Neural progenitor cell (in vitro differentiated cells): ENCODE measurements around the gene IRX1. TPM values are rescaled to one million over a fixed set of nuclear protein-coding genes. Genes with fewer than 3 reads are reported as not detected.

ENCODE experiments used
- DNase-seq: peaks from one replicate; pipeline ENCODE4 v3.0.0-alpha.2; 2016; ENCODE audit warnings: low spot score
- H2AFZ ChIP-seq: fragments of 200-600 bp; sonication (generic); replicated peaks from 2 replicates; pipeline ENCODE4 v1.6.1; 2016; ENCODE audit warnings: antibody characterized with exemption
- H3F3A ChIP-seq: fragments of 200-600 bp; sonication (generic); 2 replicates; pipeline ENCODE4 v1.6.1; 2016; ENCODE audit warnings: antibody characterized with exemption, low read depth
- H3K27ac ChIP-seq: fragments of 200-600 bp; sonication (generic); 2 replicates; pipeline ENCODE4 v1.5.1; 2016; ENCODE audit warnings: mild to moderate bottlenecking
- H3K27me3 ChIP-seq: fragments of 200-600 bp; sonication (generic); 2 replicates; pipeline ENCODE4 v1.6.1; 2016; ENCODE audit warnings: mild to moderate bottlenecking, moderate library complexity
- H3K36me3 ChIP-seq: fragments of 200-600 bp; sonication (generic); 2 replicates; pipeline ENCODE4 v1.5.1; 2016
- H3K4me1 ChIP-seq: fragments of 200-600 bp; sonication (generic); 2 replicates; pipeline ENCODE4 v1.6.1; 2016; ENCODE audit warnings: mixed run types
- H3K4me2 ChIP-seq: fragments of 200-600 bp; sonication (generic); 2 replicates; pipeline ENCODE4 v1.6.1; 2016
- H3K4me3 ChIP-seq: fragments of 200-600 bp; sonication (generic); 2 replicates; pipeline ENCODE4 v1.5.1; 2016
- H3K79me2 ChIP-seq: fragments of 200-600 bp; sonication (generic); 2 replicates; pipeline ENCODE4 v1.6.1; 2016; ENCODE audit warnings: low read depth
- H3K9ac ChIP-seq: fragments of 200-600 bp; sonication (generic); 2 replicates; pipeline ENCODE4 v1.6.1; 2016
- H3K9me3 ChIP-seq: fragments of 200-600 bp; sonication (generic); 2 replicates; pipeline ENCODE4 v1.5.1; 2016; ENCODE audit warnings: low read depth
- H4K20me1 ChIP-seq: fragments of 200-600 bp; sonication (generic); 2 replicates; pipeline ENCODE4 v1.6.1; 2016; ENCODE audit warnings: low read depth
- H3K27ac Mint-ChIP-seq: 3 replicates; pipeline ENCODE4 v1.8.0; 2021; ENCODE audit warnings: mixed read lengths
- H3K27me3 Mint-ChIP-seq: 2 replicates; pipeline ENCODE4 v1.8.0; 2022; ENCODE audit warnings: low read depth, mild to moderate bottlenecking, inconsistent platforms, moderate library complexity, mixed read lengths; ENCODE audit not compliant: insufficient read depth
- H3K36me3 Mint-ChIP-seq: 3 replicates; pipeline ENCODE4 v1.8.0; 2021; ENCODE audit warnings: mixed read lengths
- H3K4me1 Mint-ChIP-seq: 3 replicates; pipeline ENCODE4 v1.8.0; 2021; ENCODE audit warnings: mixed read lengths
- H3K4me3 Mint-ChIP-seq: 3 replicates; pipeline ENCODE4 v1.8.0; 2021; ENCODE audit warnings: mild to moderate bottlenecking, moderate library complexity, mixed read lengths
- H3K9me3 Mint-ChIP-seq: 3 replicates; pipeline ENCODE4 v1.8.0; 2020; ENCODE audit warnings: mixed read lengths
- CTCF ChIP-seq: fragments of 200-600 bp; sonication (generic); IDR thresholded peaks from 2 replicates; pipeline ENCODE4 v1.5.1; 2017; ENCODE audit warnings: antibody characterized with exemption, mild to moderate bottlenecking
- EZH2 ChIP-seq: fragments of 200-600 bp; sonication (generic); IDR thresholded peaks from 2 replicates; pipeline ENCODE4 v1.6.1; 2017; ENCODE audit warnings: antibody characterized with exemption, mild to moderate bottlenecking, moderate library complexity
- EZH2phosphoT487 ChIP-seq: fragments of 200-600 bp; sonication (generic); IDR thresholded peaks from 2 replicates; pipeline ENCODE4 v1.6.1; 2017; ENCODE audit warnings: antibody characterized with exemption
- total RNA-seq: library from RNA; depleted of rRNA; stranded (reverse); fragments of >200 nt; gene quantifications from 2 replicates; pipeline ENCODE4 v1.2.3, GENCODE V29; 2015; ENCODE audit warnings: low replicate concordance

Gene IRX1
- total RNA-seq, 1 donor from 2014 or later, result 0.95 TPM

DNA sequence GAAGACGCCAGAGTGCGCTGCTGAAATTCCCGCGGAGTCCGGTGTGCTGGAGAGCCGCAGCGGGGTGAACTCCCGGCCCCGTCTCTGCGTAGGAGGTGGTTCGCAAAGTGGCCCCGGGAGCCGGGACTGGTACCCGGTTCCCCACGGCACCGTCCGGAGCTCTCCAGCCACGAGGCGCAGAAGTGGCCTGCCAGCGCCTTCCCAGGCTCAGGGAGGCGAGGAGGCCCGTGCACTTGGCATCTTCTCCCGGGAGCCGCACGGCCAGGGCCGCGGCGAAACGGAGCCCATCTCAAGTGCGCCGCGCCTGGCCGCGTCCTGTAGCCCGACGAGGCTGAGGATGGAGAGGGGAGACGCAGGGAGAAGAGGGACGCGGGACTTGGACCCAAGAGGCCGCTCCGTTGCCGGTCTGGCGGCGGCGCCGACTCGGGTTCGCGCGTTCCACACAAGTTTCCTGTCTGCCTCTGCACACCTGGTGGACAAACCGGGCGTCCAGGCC lies 1.1 kb upstream of the IRX1 start:
- Histone ChIP-seq H3F3A (peaks cover 53% of the 10 kb centered on the region), H3K36me3 (no peaks in the 10 kb centered on the region), H3K4me2 (peak overlapping the region; percentile 91), H3K79me2 (peaks cover 33% of the 10 kb centered on the region), H2AFZ (peak overlapping the region; percentile 7), H3K27ac (no peak overlapping the region), H3K9ac (no peak overlapping the region), H3K4me1 (peaks cover 58% of the 10 kb centered on the region), H3K27me3 (peaks cover 100% of the 10 kb centered on the region), H4K20me1 (peaks cover 80% of the 10 kb centered on the region), H3K9me3 (no peaks in the 10 kb centered on the region), H3K4me3 (peak overlapping the region; percentile 64)
- Mint-ChIP-seq H3K9me3 (no peaks in the 10 kb centered on the region), H3K4me1 (peaks cover 56% of the 10 kb centered on the region), H3K36me3 (peaks cover 3% of the 10 kb centered on the region), H3K4me3 (peak overlapping the region; percentile 77), H3K27me3 (peaks cover 74% of the 10 kb centered on the region), H3K27ac (no peak overlapping the region)
- TF ChIP-seq EZH2phosphoT487, result peak; percentile 82
- TF ChIP-seq CTCF, result peak; percentile 33
- peak; percentile 93 for TF ChIP-seq EZH2
- DNase-seq, result peak; percentile 79

GRCh38 chr5:3596261-3596825 lies 711 bp downstream of the IRX1 start:
- no peak overlapping the region for H3K27ac ChIP-seq
- H3K27me3 ChIP-seq, result peaks cover 100% of the 10 kb centered on the region
- peaks cover 69% of the 10 kb centered on the region for H3K27me3 Mint-ChIP-seq
- peak overlapping the region; percentile 91 for H3K4me2 ChIP-seq
- peak overlapping the region; percentile 64 for H3K4me3 ChIP-seq
- no peaks in the 10 kb centered on the region for H3K9me3 ChIP-seq
- H4K20me1 ChIP-seq, result peaks cover 78% of the 10 kb centered on the region
- H3K79me2 ChIP-seq, result peaks cover 42% of the 10 kb centered on the region
- H3K36me3 Mint-ChIP-seq, result peaks cover 5% of the 10 kb centered on the region
- H3K36me3 ChIP-seq, result no peaks in the 10 kb centered on the region
- peaks cover 48% of the 10 kb centered on the region for H3K4me1 ChIP-seq
- H3K4me1 Mint-ChIP-seq, result peaks cover 49% of the 10 kb centered on the region
- no peak overlapping the region for H3K27ac Mint-ChIP-seq
- H3K9ac ChIP-seq, result no peak overlapping the region
- TF ChIP-seq EZH2phosphoT487 (peak; percentile 77), CTCF (no peak), EZH2 (peak; percentile 81)
- DNase-seq, result peak; percentile 68
- H3K9me3 Mint-ChIP-seq, result no peaks in the 10 kb centered on the region
- peaks cover 48% of the 10 kb centered on the region for H3F3A ChIP-seq
- peak overlapping the region; percentile 93 for H3K4me3 Mint-ChIP-seq
- H2AFZ ChIP-seq, result peak overlapping the region; percentile 89

DNA sequence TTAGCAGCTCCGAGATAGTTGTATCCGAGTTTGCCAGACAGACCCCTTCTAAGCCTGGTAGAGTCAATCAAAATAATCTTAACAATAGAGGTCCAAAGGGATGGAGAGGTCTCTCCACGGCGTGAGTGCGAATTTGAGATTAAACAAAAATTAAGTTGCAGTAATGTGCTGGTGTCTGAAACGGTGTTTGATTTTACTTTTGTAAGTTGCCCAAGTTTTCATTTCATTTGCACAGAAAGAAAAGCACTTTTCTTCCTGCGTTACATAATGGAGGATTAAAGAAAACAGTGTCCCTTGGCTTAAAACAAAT lies 1.2 kb downstream of the IRX1 start:
- H3F3A ChIP-seq, result peaks cover 48% of the 10 kb centered on the region
- Mint-ChIP-seq H3K36me3 (peaks cover 8% of the 10 kb centered on the region), H3K27me3 (peaks cover 70% of the 10 kb centered on the region), H3K9me3 (no peaks in the 10 kb centered on the region), H3K27ac (peak overlapping the region; percentile 63), H3K4me3 (peak overlapping the region; percentile 93), H3K4me1 (peaks cover 51% of the 10 kb centered on the region)
- peaks cover 45% of the 10 kb centered on the region for H3K79me2 ChIP-seq
- no peak for DNase-seq
- H4K20me1 ChIP-seq, result peaks cover 83% of the 10 kb centered on the region
- peaks cover 48% of the 10 kb centered on the region for H3K4me1 ChIP-seq
- H3K9ac ChIP-seq, result no peak overlapping the region
- H3K27ac ChIP-seq, result no peak overlapping the region
- no peaks in the 10 kb centered on the region for H3K36me3 ChIP-seq
- H2AFZ ChIP-seq, result peak overlapping the region; percentile 89
- H3K4me3 ChIP-seq, result peak overlapping the region; percentile 64
- H3K27me3 ChIP-seq, result peaks cover 100% of the 10 kb centered on the region
- TF ChIP-seq CTCF (no peak), EZH2phosphoT487 (peak; percentile 87)
- no peaks in the 10 kb centered on the region for H3K9me3 ChIP-seq
- H3K4me2 ChIP-seq, result peak overlapping the region; percentile 91
